Stimulated activated CD4-positive, alpha-beta T cell treated with anti-CD3 and anti-CD28 coated beads, TNF-alpha, amount 100 ng/mL, for 48 hours (primary cell): Measurements from ENCODE around the gene NUDT21.
A peak's percentile ranks its signal among the peaks of the same experiment; 100 is the strongest.

ENCODE experiments used
- DNase-seq, 3 donors: peaks; one replicate each; pipeline ENCODE4 v3.0.0-alpha.2; 2020; ENCODE audit warnings: low read depth in 3 of 3

Gene NUDT21

DNA sequence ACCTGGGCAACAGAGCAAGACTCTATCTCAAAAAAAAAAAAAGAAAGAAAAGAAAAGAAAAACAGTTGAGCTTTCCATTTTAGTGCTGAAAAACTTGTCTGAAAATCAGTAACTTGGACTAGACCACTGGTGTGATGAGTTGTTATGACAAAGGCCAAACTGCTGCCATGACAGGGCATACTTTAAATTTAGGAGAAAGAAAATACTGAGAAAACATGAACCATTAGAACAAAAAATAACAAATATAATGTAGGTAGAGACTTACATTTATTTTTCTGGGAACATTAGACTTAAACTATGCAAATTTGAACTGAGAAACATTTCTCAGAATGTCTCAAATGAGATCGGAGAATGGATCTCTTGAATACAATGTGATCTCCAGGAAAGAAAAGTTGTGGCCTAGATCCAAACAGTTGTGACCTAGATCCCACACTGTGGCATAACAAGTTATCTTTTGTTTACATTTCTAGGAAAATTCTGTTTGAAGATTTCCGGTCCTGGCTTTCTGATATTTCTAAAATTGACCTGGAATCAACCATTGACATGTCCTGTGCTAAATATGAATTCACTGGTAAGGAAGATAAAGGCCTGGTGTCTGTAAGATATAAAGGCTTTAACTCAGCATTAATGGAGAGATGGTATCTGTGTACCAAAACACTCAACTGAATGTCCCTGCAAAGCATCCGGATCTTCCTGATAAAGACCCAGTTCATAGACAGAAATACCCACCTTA, 11.1 kb upstream of the NUDT21 start:
- no peak for DNase-seq

DNA sequence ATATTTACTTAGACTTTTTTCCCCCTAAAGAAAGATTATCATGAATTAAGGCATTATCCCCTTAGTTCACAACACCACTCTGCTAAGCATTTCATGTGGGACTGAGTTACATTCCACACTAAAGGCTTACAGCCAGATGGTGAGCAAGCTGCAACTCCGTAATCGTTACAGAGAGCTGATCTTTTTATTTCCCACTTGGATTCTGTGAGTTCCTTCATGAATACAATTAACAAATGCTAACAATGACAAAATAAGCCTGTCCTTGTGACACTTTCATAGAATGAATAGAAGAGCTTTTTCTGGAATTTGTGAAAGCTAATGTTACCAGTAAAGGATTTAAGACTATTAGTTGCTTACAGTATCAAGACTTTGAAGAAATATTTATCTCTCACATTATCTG, 9.0 kb upstream of the NUDT21 start:
- no peak for DNase-seq

DNA sequence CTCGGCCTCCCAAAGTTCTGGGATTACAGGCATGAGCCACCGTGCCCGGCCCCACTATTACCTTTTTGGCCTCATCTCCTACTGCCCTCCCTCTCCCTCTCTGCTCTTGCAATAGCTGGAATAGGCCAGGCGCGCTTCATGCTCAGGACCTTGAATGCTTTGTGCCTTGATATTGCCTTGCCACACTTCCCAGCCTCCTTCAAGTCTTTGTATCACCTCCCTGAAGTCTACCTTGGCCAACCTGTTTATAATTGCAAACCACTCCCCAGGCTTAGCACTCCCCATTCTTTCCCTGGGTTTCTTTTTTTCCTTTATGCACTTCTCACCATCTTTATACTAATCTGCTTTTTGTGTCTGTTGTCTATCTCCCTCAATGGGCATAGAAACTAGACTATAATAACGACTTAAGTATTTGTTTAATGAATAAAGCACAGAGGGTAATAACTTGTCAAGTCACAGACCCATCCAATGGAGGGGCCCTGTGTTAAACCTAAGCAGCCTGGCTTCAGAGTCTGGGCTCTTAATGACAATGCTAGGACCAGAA, 6.9 kb upstream of the NUDT21 start:
- no peak for DNase-seq

DNA sequence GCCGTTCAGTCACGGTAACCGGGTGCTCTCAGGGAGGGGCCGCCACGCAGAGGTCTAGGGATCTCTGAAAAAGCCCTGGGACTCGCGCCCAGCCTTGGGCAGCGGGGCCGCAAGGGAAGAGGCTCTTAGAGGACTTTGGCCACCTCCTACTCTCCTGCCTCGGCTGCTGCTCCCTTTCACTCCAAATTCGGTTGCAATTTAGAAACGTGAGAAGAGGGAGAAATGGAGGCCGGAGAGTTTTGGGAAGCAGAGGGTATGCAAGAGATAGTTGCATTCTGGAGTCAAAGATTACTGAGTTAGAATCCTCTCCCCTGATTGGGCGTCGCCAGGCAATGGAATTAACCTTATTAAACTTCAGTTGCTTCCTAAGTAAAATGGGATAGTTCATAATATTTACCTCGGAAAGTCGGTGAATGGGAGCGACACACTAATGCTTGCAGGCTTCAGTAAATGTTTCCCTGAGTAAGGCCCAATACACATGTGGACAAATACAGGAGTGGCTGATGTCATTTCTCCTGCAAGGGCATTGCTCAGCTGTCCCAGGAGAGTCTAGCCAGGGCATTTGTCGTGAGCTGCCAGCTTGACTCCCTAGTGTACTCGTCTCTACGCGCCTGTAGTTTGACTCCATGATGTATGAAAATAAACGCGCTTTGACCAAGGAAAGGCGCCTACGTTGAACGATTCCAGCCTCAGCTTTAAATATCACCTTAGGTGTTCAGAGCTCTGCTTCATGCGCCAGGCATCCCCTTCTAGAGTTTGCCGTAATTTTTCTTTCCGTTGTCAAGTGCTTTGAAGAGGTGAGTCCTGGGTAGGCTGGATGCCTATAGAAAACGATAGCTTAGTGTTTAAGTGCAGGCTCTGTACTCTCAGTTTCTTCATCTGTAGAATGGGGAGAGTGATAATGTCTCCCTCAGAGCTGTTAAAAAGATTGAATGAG, 889 bp upstream of the NUDT21 start:
- no peak for DNase-seq

DNA sequence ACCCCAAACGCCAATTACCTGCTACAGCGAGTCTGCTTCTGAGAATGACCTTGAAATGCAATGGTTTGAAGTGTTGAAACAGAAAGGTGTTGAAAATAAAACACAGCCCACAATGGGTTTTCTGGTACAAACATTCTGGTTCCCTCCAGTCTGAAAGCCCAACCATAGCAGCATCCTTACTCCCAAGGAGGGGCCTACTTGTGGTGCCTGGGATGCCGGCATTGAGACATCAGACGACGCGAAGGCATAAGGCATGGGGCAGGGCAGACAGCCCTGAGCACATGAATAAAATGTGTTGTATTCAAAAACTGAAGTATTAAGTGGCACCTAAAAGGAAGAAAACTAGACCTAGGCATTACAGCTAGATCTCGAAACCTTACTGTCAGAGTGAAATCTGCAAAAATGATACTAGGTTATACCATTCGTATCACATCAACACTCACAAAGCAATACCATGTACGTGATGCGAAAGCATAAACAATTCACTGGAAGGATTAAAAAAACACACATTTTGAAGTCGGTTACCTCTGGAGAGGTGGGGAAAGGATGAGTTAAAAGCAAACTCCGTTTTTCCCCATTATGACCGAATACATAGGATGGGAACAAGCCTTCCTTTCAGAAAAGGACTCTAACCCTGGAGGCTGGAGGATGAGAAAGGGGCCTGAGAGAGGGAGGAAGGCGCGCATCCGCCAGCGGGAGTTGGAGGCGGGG, 702 bp downstream of the NUDT21 start:
- DNase-seq = no peak

DNA sequence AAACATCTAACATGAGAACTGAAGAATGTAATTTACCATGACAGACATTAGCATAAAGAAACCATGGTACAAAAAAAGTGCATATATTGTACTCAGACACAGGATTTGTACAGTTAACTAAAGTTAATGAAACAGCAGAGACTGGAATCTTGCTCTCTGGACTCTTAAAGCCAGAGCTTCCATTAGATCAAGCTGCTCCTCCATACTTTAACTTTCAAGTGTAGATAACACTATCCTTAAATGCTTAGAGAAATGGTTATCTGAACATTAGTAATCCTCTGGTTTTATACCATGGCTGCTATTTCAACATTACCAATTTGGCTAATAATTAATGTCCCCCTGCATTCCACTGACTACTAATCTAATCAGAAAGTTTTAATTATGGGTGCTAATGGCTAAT, 3.1 kb downstream of the NUDT21 start:
- no peak for DNase-seq

DNA sequence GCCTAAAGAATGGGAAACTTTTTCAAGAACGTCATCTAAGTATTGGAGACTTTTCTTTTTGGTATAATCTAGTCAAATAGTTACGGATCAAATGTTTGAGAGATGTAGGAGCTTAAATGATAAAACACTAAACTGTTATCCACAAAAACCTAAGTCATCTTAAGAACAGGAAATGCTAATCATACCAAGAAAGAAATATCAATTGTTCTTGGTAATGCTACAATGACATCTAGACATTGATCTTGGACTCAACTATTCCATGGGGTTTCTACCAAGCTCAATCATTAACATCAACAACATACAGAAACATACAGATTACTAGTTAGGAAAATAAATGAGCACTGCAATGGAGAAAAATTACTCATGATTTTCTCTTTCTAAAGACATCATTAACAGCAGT, 3.8 kb downstream of the NUDT21 start:
- DNase-seq = no peak

DNA sequence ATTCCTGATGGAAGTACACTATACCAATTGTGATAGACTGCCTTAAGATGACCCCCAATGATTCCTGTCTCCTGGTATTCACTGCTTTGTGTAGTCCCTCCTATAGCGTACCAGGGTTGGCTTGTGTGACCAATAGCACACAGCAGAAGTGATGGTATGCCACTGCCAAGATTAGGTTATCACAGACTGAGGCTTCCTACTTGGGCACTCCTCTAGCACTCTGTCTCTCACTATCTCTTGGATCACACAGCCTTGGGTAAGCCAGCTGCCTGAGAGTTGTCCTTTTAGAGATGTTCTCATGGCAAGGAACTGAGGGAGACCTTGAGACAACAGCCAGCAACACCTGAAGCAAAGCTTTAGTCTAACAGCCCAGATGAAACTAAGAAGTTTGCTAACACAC, 13.1 kb downstream of the NUDT21 start:
- no peak for DNase-seq

DNA sequence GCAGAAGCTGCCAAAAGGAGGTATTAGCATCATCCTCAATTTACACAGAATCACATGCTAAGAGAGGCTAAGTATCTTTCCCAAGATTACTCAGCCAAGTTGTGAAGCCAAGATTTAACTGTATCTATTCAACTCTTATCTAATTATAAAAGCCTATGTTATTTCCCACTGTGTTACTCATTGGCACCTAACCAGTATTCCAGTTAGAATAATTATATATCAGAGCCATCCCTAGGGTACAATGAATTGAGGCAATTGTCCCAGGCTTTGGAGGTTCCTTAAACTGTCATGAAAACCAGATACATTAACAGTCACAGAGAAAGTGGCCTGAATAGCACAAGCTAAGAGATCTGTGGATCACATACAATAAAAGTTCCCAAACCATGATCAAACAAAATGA, 14.9 kb downstream of the NUDT21 start:
- no peak for DNase-seq

DNA sequence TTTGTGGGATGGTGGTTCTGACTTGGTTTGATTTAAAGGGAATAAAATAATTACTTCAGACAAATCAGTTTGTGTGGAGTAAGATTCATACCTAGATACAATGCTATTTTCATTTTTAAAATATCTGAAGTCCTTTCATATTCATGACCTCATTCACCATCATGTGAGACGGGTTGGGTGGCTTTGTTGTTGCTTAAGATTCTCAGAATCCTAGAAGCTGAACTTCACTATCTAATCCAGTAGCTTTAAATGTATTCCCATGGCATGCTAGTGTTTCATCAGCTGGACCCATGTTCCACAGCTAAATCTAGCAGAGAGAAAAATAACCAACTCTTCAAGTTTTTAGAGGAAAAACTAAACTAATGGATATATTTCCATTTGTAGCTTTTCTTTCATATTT, 23.0 kb downstream of the NUDT21 start:
- no peak for DNase-seq

DNA sequence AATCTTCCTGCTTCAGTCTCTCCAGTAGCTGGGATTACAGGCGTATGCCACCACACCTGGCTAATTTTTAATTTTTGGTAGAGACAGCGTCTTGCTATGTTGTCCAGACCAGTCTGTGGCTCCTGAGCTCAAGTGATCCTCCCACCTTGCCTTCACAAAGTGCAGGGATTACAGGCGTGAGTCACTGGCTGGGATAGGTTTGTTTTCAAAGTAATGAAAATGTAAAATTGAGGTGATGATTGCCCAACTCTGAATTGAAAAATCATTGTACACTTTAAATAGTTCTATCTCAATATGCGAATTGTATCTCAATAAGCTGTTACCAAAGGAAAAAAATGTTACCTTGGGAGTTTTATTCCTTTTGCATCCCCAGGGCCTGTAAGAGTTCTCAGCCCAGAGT, 24.5 kb downstream of the NUDT21 start:
- no peak for DNase-seq

DNA sequence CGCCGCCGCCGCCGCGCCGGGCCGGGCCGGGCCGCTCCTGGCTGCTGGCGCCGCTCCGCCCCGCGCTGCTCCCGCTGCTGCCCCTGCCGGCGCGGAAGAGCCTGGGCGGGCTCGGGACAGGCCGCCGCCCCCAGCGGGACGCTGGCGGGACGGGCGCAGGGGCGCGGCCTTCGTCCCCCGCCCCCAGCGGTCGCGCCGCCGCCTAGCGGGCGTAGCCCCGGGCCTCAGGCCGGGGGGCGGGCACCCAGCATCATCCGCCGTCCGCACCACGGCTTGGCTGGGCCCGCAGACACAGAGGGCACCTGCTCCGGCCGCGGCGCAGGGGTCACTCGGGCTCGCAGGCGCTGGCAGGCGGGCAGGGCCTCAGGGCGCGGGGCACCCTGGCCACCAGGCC, 25.7 kb downstream of the NUDT21 start, which contains the start of gene AMFR:
Gene AMFR, minus strand, starts transcription at position 107 of the 394 bp plus-strand sequence. CDS start 218 bp downstream, outside the sequence.
- peak; percentile 32 to 56 (median 37) for DNase-seq

DNA sequence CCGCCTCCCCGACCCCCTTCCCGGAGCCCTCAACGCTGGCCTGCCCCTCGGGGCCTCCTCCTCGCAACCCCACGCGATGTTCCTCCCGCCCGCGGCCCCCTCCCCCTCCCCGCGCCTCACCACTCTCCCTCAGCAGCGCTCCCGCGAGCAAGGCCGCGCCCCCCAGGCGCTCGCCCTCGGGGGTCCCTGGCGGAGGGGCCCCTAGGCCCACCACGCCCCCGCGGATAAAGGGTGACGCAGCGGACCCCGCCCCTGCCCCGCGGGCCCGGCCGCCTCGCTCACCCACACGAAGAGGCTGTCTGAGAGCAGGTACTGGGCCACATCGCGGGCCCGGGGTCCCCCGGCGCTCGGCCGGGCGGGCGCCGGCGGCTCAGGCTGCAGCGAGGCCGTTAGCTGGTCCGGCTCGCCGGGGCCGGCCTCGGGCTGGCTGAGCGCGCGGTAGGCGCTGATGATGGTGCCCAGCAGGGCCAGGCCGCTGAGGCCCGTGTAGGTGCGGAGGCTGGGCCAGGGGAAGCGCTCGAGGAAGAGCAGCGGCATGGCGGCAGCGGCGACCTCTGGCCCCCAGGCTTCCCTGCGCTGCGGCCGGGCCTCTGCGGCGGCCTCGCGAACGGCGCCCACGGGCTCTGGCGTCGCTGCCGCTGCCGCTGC, 26.2 kb downstream of the NUDT21 start:
- peak in 1 of 3 donors; percentile 33 for DNase-seq

DNA sequence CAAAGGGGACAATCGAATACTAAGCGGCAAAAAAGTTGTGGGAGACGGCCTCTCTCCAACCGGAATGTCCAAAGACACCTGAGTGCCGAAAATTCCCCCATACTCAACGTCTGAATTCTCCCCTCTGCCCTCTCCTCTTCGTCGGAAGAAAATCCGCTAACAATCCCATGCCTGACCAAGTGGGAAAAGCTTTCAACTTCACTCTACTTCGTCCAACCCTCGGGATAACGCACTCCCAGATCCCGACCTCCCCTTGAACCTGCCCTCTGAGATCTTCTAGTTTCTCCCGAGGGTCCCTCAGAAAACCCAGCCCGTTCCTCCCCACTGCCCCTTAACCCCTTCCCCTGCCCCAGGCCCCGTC, 26.7 kb downstream of the NUDT21 start:
- no peak for DNase-seq

DNA sequence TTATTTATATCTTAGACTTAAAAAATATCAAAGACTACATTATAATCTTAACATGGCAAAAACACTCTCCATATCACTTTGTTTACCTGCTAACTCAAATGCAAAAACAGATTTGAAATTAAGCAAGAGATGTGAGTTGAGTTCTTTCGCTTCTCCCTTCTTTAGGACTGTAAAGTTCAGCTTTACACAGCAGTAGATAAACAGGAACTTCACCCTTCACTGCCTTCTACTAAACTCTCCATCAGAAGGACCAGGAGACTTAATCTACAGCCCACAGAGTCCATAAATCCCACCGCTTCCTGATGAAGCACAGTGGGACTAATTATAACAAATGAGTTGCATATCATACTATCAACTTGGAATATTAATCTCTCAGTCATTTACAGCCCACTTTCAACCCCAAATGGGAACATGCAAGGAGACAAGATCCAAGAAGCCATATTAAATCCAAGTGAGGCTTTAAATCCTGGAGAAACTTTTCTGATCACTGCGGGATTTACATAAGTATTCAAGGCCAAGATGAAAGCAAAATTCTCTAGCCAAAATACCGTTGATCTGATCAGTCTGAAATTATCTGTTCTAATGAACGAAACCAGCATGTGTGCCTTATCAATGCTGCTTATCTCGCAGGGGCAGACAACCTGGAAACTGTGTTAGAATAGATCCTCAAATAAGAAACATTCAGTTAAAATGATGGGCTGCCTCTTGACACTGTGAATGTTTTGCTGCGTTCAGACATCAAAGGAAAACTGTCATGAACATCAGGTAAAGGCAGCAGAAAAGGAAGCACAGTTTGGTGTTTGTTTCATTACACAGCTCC, 27.3 kb downstream of the NUDT21 start:
- no peak for DNase-seq

DNA sequence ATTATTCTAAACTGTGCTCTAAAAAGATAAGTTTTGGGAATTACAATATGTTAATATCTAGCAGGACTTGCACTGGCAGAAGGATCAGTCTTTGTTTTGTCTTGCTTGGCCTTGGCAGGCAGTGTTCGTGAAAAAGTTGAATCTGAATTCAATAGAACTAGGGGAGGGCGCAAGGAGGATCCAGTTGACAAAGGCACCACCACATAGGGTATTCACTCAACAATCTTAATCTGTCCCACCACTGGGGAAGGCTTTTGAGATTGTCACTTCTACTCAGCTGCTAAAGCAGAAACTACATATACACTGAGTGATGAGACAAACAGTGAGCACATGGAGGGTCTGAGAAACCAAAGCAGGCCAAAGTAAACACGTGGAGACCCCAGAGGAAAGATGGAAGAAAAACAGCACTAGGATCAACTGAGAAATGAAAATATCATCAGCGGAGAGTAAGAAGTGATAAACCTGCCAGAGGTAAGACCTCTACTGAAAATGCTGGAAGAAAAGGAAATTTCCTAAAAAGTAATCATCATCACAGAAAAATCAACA, 28.2 kb downstream of the NUDT21 start:
- no peak for DNase-seq

DNA sequence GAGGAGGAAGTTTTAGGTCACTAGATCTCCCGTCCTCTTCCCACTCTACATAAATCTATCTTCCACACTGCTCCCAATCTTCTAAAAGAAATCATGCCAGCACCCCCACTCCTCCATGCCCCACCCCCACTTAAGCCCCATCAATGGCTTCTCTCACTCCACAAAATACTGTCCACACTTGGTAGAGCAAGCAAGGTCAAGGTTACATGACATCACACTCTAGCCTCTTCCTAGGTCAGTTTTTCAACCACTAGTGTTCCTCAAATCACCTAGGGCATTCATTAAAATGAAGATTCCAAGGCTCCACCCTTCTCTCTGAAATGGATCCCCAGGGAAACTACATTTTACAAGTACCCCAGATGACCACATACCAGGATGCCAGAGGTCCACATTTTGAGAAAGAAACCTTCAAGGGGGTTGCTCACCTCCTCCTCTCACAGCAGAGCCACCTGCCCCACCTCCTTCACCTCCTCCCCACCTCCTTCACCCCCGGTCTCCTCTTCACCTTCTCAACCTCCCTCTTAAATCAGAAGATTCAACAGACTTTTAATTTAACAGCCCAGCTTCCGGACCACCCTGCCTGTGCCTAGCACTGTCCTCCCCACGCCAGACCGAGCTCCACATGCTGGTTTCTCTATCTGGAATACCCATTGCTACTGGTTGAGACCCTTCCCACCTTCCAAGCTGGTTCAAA, 29.0 kb downstream of the NUDT21 start:
- no peak for DNase-seq

DNA sequence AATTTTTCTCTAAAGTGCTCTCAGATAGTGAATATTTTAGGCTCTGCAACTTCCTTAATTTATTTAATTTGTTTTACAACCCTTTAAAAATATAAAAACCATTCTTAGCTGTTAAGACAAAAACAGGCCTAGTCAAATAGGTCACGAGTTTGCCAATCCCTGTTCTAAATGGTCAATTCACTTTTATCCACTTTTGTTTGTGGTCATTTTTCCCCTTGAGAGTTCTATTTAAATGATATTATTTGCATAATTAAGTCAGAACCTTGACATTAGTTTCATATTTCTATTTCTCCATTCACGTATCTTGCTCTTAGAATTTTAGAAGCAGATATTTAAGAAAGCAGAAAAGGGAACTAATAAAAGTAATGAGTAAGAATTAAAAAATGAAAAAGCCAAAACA, 29.8 kb downstream of the NUDT21 start:
- DNase-seq = no peak

DNA sequence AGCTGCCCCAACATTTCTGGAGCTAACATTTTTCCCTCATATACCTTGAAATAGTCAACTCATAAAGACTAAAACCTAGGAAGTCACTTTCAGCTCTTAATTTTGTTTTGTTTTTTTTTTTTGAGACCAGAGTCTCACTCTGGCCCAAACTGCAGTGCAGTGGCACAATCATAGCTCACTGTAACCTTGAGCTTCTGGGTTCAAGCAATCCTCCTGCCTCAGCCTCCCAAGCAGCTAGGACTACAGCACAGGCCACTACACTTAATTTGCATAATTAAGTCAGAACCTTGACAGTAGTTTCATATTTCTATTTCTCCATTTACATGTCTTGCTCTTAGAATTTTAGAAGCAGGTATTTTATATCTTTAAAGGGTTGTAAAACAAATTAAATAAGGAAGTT, 30.5 kb downstream of the NUDT21 start:
- DNase-seq = no peak
